B cell (primary cell): Measurements from ENCODE around the gene DNAJC10. TPM values are rescaled to one million over a fixed set of nuclear protein-coding genes. Genes with fewer than 3 reads are reported as not detected.
"Not testable (repeated sequence)": the region's sequence is repeated elsewhere in the genome, so short reads cannot be mapped to it uniquely, and the experiment has no call there.

Experiments used
- ATAC-seq: fragments of 200-7000 bp; cut with Tn5 transposase; one replicate; pipeline ENCODE4 v1.10.0; 2021; ENCODE audit warnings: low read depth, mild to moderate bottlenecking, moderate number of reproducible peaks, moderate library complexity
- CTCF ChIA-PET: fragments of 350-600 bp; sonication (Branson Sonifier 250); formaldehyde crosslinking; loops from one replicate; lab custom pipeline; 2021; ENCODE audit warnings: antibody characterized with exemption, inconsistent platforms; lab: Charles Lee
- POLR2A ChIA-PET: fragments of 350-600 bp; sonication (Branson Sonifier 250); formaldehyde crosslinking; loops from one replicate; lab custom pipeline; 2021; ENCODE audit warnings: antibody characterized with exemption; lab: Charles Lee
- DNase-seq: peaks from one replicate; pipeline ENCODE4 v3.0.0; 2013
- H2AFZ ChIP-seq: 2 replicates; pipeline ENCODE4 v1.6.1; 2012; ENCODE audit warnings: mild to moderate bottlenecking, low read depth, low read length; ENCODE audit not compliant: insufficient read depth, poor library complexity, severe bottlenecking
- H3K27ac ChIP-seq, 2 donors: 1 replicate in 1 of 2; 2 replicates in 1 of 2; pipeline ENCODE4 v1.5.1; 2012 to 2013; ENCODE audit warnings: low read length in 2 of 2, mild to moderate bottlenecking in 2 of 2, moderate library complexity in 1 of 2
- H3K27me3 ChIP-seq, 4 experiments: fragments of 200-600 bp in 1 of 4; sonication (generic) in 1 of 4; replicated peaks in 1 of 4; 1 replicate in 2 of 4; 2 replicates in 2 of 4; pipeline versions ENCODE4 v1.6.1 to v1.7.0; 2013 to 2016; ENCODE audit warnings: low read length in 3 of 4, mild to moderate bottlenecking in 2 of 4, mixed read lengths in 1 of 4, moderate library complexity in 1 of 4; ENCODE audit not compliant: insufficient read depth in 4 of 4, control insufficient read depth in 3 of 4; ENCODE audit errors: control extremely low read depth in 1 of 4
- H3K36me3 ChIP-seq, 2 experiments: replicated peaks in 1 of 2; 1 replicate in 1 of 2; 2 replicates in 1 of 2; pipeline versions ENCODE4 v1.6.1 to v1.7.1; 2013; ENCODE audit warnings: low read length in 1 of 2; ENCODE audit not compliant: insufficient read depth in 2 of 2, control insufficient read depth in 1 of 2; ENCODE audit errors: control extremely low read depth in 1 of 2, extremely low read depth in 1 of 2
- H3K4me1 ChIP-seq, 2 donors: fragments of 200-600 bp in 1 of 2; sonication (generic) in 1 of 2; 1 replicate in 1 of 2; 2 replicates in 1 of 2; pipeline versions ENCODE4 v1.5.1 to v1.6.1; 2013 to 2017; ENCODE audit warnings: low read length in 2 of 2; ENCODE audit not compliant: control insufficient read depth in 2 of 2, insufficient read depth in 2 of 2
- H3K4me2 ChIP-seq: replicated peaks from 2 replicates; pipeline ENCODE3; 2012; ENCODE audit warnings: mild to moderate bottlenecking, low read depth, low read length; ENCODE audit not compliant: poor library complexity, severe bottlenecking
- H3K4me3 ChIP-seq, 5 experiments: fragments of 200-600 bp in 1 of 5; sonication (generic) in 1 of 5; 1 replicate in 3 of 5; 2 replicates in 2 of 5; pipeline versions ENCODE4 v1.5.1 to v1.7.0; 2011 to 2016; ENCODE audit warnings: low read length in 4 of 5, mild to moderate bottlenecking in 4 of 5, low read depth in 2 of 5, control low read depth in 1 of 5, moderate library complexity in 1 of 5; ENCODE audit not compliant: insufficient read depth in 1 of 5; ENCODE audit errors: control extremely low read depth in 1 of 5, extremely low read depth in 1 of 5
- H3K79me2 ChIP-seq: fragments of 200-600 bp; sonication (generic); one replicate; pipeline ENCODE4 v1.6.0; 2016; ENCODE audit warnings: low read length; ENCODE audit not compliant: control insufficient read depth, insufficient read depth
- H3K9ac ChIP-seq: fragments of 200-600 bp; sonication (generic); 2 replicates; pipeline ENCODE4 v1.6.1; 2017; ENCODE audit warnings: mild to moderate bottlenecking, low read length, moderate library complexity
- H3K9me3 ChIP-seq, 3 donors: one replicate each; pipeline versions ENCODE4 v1.6.1 to v1.7.1; 2013; ENCODE audit warnings: low read length in 2 of 3; ENCODE audit not compliant: control insufficient read depth in 2 of 3, insufficient read depth in 1 of 3; ENCODE audit errors: control extremely low read depth in 1 of 3
- H4K20me1 ChIP-seq: 2 replicates; pipeline ENCODE4 v1.6.0; 2012; ENCODE audit warnings: mild to moderate bottlenecking, low read length; ENCODE audit not compliant: insufficient read depth, control insufficient read depth, poor library complexity, severe bottlenecking
- H3K27ac Mint-ChIP-seq: one replicate; pipeline ENCODE4 v1.8.0; 2021; ENCODE audit warnings: mixed read lengths
- H3K27me3 Mint-ChIP-seq: one replicate; pipeline ENCODE4 v1.8.0; 2021; ENCODE audit warnings: mixed read lengths
- H3K4me1 Mint-ChIP-seq: one replicate; pipeline ENCODE4 v1.8.0; 2021; ENCODE audit warnings: mixed read lengths
- H3K4me3 Mint-ChIP-seq: one replicate; pipeline ENCODE4 v1.8.0; 2021; ENCODE audit warnings: mixed read lengths
- H3K9me3 Mint-ChIP-seq: one replicate; pipeline ENCODE4 v1.8.0; 2022; ENCODE audit warnings: mixed read lengths; ENCODE audit not compliant: insufficient read depth
- CTCF ChIP-seq: fragments of 200-600 bp; IDR thresholded peaks from one replicate; pipeline ENCODE4 v1.8.0; 2022; ENCODE audit warnings: antibody characterized with exemption, mild to moderate bottlenecking
- EZH2 ChIP-seq: IDR thresholded peaks from 2 replicates; pipeline ENCODE4 v1.6.1; 2012; ENCODE audit warnings: borderline replicate concordance, low read depth, mild to moderate bottlenecking, moderate library complexity, low read length; ENCODE audit not compliant: insufficient read depth, poor library complexity, severe bottlenecking
- WGBS: methylation state at CpG from one replicate; pipeline ENCODE4 v1.1.5; 2013; ENCODE audit warnings: missing lambda C conversion rate; ENCODE audit not compliant: insufficient coverage; 5-methylcytosine and 5-hydroxymethylcytosine counted together
- intact Hi-C: fragments of 100-400 bp; cut with micrococcal nuclease; formaldehyde crosslinking; loops from one replicate; pipeline ENCODE4 v1.10.0; 2022
- polyA plus RNA-seq: library from polyadenylated mRNA; depleted of rRNA; stranded (reverse); fragments of >200 nt; gene quantifications from 2 replicates; pipeline ENCODE4 v1.2.3, GENCODE V29; 2012
- total RNA-seq, 2 donors: library from RNA; stranded (reverse); fragments of 120-200 nt in 1 of 2; gene quantifications; 1 replicate in 1 of 2; 2 replicates in 1 of 2; pipeline versions ENCODE4 v1.2.3 to v1.2.4, GENCODE V29; 2013 to 2022

DNAJC10 gene
- total and polyA plus RNA-seq, 2 donors (not counting 1 experiment from before 2014, with no cell fraction given): 41.3 to 115 TPM

GRCh38 chr2:182685559-182685958 lies 30.5 kb upstream of the DNAJC10 start:
- TF ChIP-seq CTCF (no peak), EZH2 (no peak)
- peaks cover 9 to 10% of the 10 kb centered on the region in 2 donors for H3K4me1 ChIP-seq
- POLR2A ChIA-PET: no interaction called here
- no peaks in the 10 kb centered on the region for H4K20me1 ChIP-seq
- no peaks in the 10 kb centered on the region for H3K36me3 ChIP-seq
- H3K4me2 ChIP-seq: no peak overlapping the region
- H3K9me3 Mint-ChIP-seq: no peaks in the 10 kb centered on the region
- 95% methylated on average over 2 of the region's 2 CpGs for WGBS
- no peak overlapping the region for H3K9ac ChIP-seq
- H3K79me2 ChIP-seq: no peaks in the 10 kb centered on the region
- H3K4me1 Mint-ChIP-seq: peaks cover 11% of the 10 kb centered on the region
- peaks cover 0 to 7% (median 0%) of the 10 kb centered on the region in 3 donors for H3K9me3 ChIP-seq
- H3K27ac Mint-ChIP-seq: no peak overlapping the region
- intact Hi-C loops: no loop called here
- H3K27ac ChIP-seq: no peak overlapping the region
- H3K27me3 Mint-ChIP-seq: peaks cover 12% of the 10 kb centered on the region
- CTCF ChIA-PET: no interaction called here
- H2AFZ ChIP-seq: no peak overlapping the region
- H3K4me3 Mint-ChIP-seq: no peak overlapping the region
- peaks cover 0 to 4% (median 0%) of the 10 kb centered on the region in 4 experiments for H3K27me3 ChIP-seq
- no peak for ATAC-seq
- no peak overlapping the region for H3K4me3 ChIP-seq
- DNase-seq: no peak

GRCh38 chr2:182686763-182687162 lies 29.3 kb upstream of the DNAJC10 start:
- H3K4me3 ChIP-seq, DNase-seq, intact Hi-C loops, H4K20me1 ChIP-seq, H3K27ac ChIP-seq, H3K9ac ChIP-seq, H3K27ac Mint-ChIP-seq, H3K36me3 ChIP-seq, H3K9me3 ChIP-seq, H3K9me3 Mint-ChIP-seq, CTCF ChIA-PET, H3K4me3 Mint-ChIP-seq, POLR2A ChIA-PET, H3K79me2 ChIP-seq, H3K27me3 ChIP-seq, H3K4me2 ChIP-seq, H2AFZ ChIP-seq, ATAC-seq: not testable (repeated sequence)
- 97% methylated on average over 9 of the region's 10 CpGs for WGBS
- Mint-ChIP-seq H3K4me1 (peaks cover 11% of the 10 kb centered on the region), H3K27me3 (peaks cover 12% of the 10 kb centered on the region)
- H3K4me1 ChIP-seq: peaks cover 9 to 10% of the 10 kb centered on the region in 2 donors
